ENCODE data around the gene PROSER3.
"Not testable (repeated sequence)": the region's sequence is repeated elsewhere in the genome, so short reads cannot be mapped to it uniquely, and the experiment has no call there.

PROSER3 gene

DNA sequence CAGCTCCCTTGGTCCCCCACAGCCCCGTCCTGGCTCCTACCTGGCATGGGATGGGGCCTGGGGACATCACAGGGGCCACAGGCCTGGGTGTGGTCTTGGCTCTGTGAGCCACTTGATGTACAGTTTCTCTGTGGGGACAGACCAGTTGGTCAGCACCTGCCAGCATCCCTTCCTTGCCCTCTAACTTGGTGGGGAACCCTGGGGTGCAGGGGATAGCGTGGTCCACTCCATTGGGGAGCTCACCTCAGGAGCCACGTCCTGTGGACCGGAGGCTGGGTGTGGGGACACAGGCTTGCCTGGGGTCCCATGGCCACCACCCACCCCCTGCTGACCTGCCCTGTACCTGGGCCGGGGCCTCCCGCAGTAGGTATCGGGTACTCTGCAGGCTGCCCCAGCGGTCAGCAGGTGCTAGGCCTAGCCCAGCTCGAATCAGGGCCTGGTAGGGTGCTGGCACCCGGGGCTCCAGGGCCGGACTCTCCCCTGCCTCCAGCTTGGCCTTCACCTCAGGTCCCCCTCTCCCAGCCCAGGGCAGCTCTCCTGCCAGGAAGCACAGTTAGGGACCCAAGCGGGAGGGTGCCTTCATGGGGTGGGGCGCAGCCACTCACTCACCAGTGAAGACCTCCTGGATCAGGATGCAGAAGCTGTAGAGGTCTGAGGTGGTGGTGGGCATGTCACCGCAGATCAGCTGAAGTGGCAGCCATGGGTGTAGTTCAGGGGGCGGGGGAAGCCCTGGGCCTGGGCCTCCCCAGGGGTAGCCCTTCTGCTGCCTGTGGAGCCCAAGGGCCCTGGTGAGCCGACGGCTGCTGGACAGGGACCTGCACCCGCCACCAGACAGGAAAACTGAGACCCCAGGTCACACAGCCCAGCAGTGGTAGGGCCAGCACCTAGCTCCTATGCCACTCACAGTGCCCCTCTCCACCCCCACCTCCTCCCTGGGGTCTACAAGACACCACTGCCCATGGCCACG lies 32.3 kb downstream of the PROSER3 start:
- in situ Hi-C loops (cut with HindIII; ENCODE audit: low sequenced_read_pairs): no loop called here

DNA sequence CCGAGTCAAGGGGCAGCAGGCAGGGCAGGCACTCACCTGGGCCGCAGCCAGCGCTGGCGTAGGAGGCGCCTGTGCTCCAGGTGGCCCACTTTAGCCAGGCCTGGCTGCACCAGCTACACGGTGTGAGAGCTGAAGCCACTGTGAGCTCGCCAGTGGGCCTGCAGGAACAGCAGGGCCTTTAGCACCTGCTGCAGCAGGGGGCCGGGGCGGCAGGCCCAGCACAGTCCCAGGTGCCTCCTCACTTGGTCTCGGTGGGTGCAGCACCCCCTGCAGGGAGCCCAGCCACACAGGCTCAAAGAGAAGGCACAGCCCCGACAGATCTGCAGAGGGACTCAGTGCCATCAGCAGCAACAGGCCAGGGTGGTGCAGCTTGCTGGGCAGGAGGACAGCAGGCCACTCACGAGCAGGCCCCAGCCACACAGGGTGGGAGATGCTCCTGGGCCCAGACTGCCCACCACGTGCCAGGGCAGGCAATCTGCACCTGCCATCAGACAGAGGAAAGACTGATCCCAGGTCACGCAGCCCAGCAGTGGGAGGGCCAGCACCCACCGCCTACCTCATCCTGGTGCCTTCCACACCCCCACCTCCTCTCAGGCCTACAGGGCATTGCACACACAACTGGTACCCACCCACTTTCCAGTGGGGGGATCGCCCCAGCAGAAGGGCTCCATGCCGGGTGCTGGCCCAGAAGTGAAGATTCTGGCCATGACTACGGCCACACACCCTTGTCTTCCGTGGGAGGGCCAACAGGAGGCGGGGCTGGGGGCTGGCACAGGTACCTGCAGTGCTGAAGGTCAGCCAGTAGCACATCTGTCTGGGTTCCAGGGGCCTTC lies 33.2 kb downstream of the PROSER3 start:
- in situ Hi-C loops (cut with HindIII; ENCODE audit: low sequenced_read_pairs): no loop called here

DNA sequence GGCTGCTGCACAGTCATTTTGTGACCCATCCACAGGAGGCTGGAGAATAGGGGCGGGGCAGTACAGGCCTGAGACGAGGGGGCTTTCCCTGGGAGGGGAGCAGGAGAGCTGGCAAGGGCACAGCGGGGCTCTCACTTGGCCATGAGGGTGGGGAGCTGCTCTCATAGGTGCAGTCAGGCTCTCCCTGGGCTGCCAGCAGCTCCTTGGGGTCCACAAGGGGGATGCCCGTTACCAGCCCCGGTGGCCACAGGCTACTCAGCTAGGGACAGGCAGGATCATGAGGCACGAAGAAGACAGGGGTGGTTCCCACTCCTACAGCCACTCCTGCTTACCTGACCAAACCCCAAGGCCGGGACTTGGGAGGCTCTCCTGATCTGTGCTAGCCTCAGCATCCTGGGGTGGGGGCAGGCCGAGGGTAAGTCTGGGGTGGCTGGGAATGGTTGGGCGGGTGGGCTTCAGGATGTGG lies 33.9 kb downstream of the PROSER3 start:
- in situ Hi-C loops (cut with HindIII; ENCODE audit: low sequenced_read_pairs): no loop called here

DNA sequence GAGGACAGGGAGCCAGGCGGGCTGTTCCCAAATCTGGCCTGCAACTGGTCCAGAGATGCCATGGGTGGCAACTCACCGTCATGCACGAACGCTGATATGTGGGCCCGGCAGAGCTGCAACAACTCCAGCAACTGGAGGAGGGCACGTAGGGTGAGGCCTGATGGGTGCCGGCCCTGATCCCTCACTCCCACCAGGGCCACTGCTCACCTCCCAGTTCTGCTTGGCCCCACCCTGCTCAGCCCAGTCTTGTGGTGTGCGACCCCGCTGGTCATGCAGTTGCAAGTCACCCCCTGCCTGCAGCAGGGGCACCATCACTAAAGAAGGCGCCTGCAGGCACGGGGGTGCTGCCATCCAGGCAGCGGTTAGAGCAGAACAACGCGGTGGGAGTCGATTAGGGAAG lies 34.3 kb downstream of the PROSER3 start:
- in situ Hi-C loops (cut with HindIII; ENCODE audit: low sequenced_read_pairs): no loop called here

DNA sequence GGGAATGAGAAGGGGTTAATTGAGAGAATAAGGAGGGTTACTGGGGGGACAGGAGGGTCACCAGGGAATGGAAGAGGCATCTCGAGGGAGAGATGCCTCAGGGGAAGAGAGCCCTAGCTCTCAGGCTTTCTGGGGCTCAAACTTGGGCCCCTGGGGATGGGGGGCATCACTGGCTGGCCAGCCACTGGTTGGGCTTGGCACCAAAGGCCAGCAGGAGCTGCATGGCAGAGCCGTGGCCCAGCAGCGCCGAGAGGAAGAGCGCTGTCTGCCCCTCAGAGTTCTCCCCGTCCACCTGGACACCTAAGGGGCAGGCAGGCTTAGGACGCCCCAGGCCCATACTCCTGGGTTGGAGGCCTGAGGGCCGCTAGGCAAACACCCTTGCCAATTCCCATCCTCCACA lies 34.9 kb downstream of the PROSER3 start:
- in situ Hi-C loops (cut with HindIII; ENCODE audit: low sequenced_read_pairs): no loop called here

DNA sequence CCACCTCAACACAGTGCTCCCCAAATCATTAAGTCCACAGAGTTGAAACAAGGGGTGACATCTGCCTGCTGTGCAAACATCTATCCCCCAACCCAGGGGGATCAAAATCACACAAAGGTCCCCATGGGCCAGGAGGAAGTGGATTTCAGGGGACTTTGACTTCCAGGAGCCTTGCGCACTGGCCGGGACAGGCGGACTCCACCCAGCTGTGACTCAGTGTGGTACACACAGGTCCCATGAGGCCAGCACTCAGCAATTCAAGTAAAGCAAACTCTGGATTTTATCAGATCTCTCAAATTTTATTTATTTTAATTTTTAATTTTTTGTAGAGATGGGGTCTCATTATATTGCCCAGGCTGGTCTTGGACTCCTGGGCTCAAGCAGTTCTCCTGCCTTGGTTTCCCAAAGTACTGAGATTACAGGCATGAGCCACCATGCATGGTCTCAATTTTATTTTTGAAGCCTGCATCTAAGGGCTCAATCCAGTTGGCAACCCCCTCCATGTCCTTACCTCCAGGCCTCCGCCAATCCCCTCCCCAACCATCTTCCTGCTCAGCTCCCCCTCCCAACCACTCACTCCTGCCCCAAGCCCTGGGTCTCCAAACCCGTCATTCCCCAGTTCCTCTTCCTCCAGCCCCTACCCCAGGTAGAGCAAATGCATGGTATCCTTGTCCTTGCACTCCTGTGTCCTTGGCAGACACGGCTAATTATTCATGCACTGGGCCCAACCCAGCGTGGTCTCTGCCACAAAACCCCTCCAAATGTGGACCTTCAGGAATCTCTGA lies 35.6 kb downstream of the PROSER3 start:
- in situ Hi-C loops (cut with HindIII; ENCODE audit: low sequenced_read_pairs): no loop called here

DNA sequence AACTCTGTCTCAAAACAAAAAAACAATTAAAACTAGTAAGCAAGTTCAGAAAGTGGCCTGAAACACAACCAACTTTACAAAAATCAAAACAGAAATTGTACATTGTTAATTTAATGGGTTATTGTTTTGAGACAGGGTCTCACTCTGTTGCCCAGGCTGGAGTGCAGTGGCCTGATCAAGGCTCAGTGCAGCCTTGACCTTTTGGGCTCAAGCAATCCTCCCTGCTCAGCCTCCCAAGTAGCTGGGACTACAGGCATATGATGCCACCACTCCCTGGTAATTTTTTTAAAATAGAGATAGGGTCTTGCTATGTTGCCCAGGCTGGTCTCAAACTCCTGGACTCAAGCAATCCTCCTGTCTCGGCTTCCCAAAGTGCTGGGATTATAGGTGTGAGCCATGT lies 37.6 kb downstream of the PROSER3 start:
- in situ Hi-C loops (cut with HindIII; ENCODE audit: low sequenced_read_pairs): not testable (repeated sequence)

DNA sequence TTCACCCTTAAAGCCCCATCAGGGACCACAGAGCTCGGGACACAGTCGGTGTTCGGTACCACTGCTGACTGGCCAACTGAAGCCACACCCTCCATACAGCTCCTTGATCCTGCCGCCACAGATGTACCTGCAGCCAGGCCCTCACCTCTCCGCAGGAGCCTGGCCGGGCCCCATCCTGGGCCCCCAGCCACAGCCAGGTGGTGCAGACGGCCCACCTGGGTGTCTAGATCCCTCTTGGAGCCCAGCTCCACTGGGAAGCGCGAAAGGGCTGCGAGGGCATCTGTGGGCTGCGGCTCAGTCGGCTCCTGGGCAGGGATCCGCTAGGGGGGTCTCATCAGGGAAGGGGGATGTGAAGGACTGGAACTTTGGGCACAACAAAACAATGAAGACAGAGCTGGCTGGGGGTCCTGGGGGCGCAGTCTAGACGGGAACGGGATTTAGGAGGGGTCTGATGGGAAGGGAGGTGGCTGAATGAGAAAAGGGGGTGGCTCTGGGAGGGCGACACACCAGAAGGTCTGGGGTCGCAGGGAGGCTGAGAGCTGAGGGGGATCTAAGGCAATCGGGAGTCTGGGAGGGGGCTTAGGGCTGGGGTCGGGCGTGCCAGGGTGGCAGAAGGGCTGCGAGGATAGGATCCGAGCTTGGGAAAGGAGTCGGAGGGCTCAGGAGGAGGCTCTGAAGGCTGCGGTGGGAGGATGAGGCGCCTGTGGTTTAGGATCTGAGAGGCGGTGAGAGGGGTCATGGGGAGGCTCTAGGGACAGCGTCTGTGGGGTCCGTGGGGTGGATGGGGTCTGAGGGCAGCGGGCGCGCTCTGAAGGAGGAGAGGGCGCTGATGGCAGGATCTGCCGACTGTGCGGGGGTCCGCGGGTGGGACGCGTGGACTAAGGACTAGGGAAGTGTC lies 38.9 kb downstream of the PROSER3 start:
- in situ Hi-C loops (cut with HindIII; ENCODE audit: low sequenced_read_pairs): no loop called here

DNA sequence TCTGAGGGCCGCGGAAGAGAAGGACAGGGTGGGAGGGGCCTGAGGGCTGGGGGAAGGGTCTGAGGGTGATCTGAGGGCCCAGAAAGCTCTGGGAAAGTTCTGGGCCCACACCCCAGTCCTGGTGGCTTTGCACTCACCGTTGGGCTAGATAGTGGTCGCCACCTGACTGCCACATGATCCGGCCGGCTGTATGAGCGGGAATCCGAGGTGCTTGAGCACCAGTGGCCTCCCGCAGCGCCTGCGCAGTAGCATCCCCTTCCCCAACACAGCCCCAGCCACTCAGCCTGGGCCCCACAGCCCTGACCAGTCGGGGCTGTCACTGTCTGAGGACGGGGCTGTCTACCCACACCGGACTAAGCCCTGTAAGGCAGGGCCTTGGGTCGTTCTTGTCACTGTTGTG lies 39.7 kb downstream of the PROSER3 start:
- in situ Hi-C loops (cut with HindIII; ENCODE audit: low sequenced_read_pairs): no loop called here

DNA sequence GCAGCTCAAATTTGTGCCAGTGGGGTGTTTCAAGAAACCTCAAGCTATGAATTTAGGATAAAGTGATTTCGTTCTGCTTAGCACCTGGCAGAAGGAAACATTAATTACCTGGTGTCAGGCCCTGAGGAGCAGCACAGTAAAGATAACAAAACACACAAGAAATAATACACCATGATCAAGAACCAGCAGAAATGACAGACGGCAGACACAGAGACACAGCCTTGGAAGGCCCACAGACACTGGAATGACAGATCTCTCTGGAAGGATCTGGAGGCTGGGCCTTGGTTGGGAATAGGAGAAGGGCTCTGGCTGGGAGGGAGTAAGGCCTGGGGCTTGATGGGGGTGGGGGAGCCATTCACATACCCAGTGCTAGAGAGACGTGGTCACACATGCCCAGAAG lies 43.9 kb downstream of the PROSER3 start:
- in situ Hi-C loops (cut with HindIII; ENCODE audit: low sequenced_read_pairs): no loop called here

DNA sequence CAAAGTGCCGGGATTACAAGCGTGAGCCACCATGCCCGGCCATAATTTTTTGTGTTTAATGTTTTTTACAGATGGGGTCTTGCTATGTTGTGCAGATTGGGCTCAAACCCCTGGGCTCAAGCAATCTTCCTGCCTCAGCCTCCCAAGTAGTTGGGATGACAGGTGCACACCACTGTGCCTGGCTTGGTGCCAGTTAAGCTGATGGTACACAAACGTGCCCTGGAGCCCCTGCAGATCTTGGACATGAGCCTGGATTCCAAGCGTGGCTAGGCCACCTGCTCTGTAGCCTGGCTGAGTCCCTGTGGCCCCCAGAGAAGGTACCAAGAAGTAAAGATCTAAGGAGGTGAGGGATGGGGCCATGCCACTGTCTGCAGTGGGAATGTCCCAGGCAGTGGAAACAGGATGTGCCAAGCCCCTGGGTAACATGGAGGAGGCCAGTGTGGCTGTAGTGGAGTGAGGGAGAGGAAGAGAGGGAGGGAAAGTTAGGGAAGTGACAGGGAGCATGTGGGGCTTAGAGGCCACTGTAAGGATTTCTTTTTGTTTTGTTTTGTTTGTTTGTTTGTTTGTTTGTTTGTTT lies 47.6 kb downstream of the PROSER3 start:
- in situ Hi-C loops (cut with HindIII; ENCODE audit: low sequenced_read_pairs): no loop called here

DNA sequence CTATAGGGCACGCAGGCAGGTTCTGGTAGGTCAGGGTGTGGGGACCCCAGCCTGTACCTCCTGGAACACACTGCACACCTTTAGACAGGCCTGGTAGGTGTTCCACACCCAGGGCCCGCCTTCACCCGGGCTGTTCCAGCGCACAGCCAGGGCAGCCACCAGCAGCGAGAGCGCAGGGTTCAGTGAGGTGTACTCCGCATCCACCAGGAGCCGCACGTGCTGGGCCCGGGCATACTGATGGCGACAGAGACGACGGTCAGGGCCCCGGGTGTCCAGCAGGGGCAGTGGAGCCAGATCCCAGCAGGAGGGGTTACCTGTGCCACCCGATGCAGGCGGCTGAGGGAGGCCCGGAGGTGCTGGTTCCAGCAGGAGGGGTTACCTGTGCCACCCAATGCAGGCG lies 48.6 kb downstream of the PROSER3 start:
- in situ Hi-C loops (cut with HindIII; ENCODE audit: low sequenced_read_pairs): no loop called here

DNA sequence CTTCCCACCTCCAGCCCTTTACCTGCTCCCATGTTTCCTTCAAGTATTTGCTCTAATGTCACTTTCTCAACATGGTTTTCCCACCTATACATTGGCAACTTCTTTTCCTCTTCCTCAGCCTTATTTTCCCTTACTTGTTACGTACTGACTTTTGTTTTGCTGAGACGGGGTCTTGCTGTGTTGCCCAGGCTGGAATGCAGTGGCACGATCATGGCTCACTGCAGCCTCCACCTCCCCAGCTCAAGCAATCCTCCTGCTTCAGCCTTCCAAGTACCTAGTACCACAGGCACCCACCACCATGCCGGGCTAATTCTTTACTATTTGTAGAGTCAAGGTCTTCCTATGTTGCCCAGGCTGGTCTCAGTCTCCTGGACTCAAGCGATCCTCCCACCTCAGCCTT lies 49.7 kb downstream of the PROSER3 start:
- in situ Hi-C loops (cut with HindIII; ENCODE audit: low sequenced_read_pairs): no loop called here

DNA sequence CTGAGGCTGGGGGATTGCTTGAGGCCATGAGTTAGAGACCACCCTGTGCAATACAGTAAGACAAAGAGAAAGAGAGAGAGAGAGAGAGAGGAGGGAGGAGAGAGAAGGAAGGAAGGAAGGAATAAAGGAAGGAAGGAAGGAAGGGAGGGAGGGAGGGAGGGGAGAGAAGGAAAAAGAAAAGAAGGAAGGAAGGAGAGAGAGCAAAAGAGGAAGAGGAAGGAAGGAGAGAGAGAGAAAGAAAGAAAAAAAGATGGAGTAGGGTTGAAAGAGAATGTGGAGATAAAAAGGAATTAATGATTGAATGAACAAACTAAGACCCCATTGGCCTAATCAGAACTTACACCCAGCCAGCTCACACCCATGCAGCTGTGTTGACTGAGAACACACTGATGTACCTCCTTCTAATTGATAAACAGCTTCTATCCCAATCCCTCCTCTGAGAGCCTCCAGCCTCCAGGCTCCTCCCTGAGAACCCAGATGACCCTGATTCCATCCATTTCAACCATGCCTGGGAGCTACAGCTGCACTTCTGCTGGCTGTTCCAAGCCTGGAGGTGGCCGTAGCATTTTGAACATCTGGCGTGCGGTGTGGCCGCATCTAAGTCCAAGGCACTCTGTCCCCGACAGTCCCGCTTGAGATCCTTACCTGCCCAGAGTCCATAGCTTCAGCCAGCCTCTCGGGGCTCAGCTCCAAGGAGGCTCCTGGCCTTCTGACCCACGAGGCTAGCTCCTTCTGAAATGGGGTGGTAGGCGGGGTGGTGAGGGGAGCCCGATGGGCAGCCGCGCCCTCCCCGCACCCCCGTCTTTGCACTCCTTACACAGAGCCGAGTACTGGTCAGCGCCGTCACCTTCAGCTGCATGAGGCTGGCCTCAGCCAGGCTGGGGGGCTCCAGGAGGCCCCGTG lies 53.6 kb downstream of the PROSER3 start:
- in situ Hi-C loops (cut with HindIII; ENCODE audit: low sequenced_read_pairs): no loop called here

DNA sequence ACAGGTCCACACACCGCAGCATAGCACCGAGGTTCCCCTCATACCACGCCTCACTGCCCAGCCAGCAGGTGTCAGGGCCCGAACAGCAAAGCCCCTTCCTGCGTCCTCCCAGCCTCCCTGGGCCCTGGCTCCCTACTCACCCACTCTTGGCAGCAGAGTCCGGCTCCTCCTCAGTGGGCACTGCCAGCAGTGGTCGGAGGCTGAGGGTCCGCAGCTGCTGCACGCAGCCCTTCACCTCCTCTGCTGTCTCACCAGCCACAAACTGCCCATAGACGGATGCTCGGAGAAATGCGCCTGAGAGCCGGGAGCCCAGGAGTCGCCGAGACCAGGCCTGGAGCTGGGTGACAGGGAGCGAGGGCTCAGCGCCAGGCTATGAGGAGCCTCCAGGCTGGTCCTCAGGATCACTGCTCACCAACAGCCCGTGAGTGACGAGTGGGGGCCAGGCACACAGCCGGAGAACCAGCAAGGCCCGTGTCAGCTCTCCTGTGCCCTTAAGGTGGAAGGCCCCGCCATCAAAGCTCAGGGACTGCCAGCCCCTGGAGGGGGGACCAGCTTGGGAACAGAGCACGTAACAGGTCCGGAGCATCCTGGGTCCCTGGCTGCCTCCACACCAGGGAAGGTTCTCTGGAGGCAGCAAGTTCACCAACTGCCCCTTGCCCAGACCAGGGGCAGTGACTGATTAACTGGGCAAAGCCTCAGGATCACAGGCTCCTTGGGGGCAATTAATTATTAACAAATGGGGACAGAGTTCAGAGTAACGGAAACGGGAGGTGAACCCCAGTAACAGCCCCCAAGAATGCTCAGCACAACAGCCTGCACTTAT lies 54.5 kb downstream of the PROSER3 start, which contains the start of gene PRODH2:
TSS of gene PRODH2 (minus strand) at position 626 of the 823 bp plus-strand sequence. CDS start at position 586, 40 bp downstream.
- in situ Hi-C loops (cut with HindIII; ENCODE audit: low sequenced_read_pairs): no loop called here

DNA sequence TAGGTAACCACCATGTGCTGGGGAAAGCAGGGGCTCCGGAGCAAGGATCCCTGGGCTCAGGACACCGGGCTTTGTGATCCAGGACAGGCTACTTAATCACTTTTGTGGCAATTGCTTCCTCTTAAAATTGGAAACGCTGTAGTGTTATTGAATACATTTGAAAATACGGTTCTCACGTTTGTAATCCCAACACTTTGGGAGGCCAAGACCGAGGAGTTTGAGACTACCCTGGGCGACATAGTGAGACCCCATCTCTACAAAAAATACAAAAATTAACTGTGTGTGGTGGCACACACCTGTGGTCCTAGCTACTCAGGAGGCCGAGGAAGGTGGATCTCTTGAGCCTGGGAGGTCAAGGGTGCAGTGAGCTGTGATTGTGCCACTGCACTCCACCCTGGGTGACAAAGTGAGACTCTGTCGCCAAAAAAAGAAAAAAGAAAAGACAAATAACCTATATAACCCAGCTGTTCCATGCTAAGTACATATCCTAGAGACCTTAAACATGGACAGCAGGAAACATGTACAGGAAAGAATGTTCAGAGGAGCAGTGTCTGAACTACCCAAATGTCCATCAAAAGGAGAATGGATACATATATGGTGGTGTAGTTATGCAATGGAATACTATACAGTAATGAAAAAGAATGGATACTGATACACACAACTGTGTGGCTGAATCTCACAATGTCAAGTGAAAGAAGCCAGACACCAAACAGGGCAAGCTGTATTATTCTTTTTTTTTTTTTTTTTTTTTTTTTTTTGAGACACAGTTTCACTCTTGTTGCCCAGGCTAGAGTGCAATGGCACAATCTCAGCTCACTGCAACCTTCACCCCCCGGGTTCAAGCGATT lies 55.3 kb downstream of the PROSER3 start:
- in situ Hi-C loops (cut with HindIII; ENCODE audit: low sequenced_read_pairs): no loop called here

DNA sequence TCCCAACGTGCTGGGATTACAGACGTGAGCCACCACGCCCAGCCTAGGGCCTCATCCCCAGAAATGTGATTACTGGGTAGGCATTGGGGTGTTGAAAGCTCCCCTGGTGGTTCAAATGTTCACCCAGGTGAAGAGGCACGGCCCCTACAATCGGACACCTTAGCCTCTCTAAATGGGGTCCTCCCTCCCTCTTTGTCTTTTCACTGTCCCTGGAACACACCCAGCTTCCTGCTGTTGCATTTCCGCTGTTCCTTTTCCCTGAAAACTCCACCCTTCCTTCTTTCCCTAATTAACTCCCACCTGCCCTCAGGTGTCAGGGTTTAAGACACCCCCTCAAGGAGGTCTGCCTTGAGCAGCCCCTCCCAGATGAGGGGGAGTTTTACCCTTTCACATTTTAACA lies 58.3 kb downstream of the PROSER3 start:
- in situ Hi-C loops (cut with HindIII; ENCODE audit: low sequenced_read_pairs): no loop called here

Measured in DLD1 (cell line).